Hematopoietic multipotent progenitor cell treated with erythropoietin and hydrocortisone succinate and interleukin-3 and kit ligand, for 17 days (in vitro differentiated cells): ENCODE measurements around the gene MIPOL1.

ENCODE experiments used
- DNase-seq: peaks from one replicate; pipeline ENCODE4 v3.0.0-alpha.2; 2015; ENCODE audit warnings: low spot score

The MIPOL1 gene

DNA sequence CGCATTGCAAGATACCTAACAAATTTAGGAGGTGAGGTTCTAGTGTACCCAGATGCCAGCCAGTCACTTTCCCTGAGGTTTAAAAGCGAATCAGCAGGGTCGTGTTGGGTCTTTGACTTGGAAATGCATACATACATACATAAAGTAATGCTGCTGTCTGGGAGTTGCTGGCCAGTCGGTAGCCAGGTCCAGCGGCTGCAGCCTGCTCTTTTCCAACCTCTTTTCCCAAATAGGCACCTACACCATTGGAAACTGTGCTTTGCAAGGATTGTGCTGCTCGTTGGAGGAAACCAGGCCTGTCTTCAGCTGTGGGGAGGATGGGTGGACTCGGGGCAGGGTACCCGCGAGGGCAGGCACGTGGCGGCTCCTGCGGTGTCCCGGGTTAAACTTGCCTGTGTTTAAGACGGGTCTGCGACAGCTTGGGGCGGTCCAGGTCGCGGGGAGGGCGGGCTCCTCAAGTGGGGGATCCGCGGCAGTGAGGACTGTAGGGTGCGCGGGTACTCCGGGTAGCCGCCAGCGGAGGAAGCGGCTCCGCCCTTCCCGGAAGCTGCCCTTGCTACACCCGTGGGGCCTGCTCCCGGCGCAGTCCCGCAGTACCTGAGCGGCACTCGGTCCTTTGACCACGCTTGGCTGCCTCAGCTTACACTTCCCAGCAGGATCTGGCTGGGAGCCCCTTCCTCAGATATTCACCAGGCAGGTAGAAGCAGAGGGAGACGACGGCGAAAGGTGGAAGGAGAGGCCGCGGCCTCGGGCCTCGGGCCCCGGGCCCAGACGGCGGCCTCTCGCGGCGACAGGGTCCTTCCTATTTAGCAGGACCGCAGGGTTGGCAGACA lies 400.4 kb downstream of the MIPOL1 start:
- DNase-seq: no peak

DNA sequence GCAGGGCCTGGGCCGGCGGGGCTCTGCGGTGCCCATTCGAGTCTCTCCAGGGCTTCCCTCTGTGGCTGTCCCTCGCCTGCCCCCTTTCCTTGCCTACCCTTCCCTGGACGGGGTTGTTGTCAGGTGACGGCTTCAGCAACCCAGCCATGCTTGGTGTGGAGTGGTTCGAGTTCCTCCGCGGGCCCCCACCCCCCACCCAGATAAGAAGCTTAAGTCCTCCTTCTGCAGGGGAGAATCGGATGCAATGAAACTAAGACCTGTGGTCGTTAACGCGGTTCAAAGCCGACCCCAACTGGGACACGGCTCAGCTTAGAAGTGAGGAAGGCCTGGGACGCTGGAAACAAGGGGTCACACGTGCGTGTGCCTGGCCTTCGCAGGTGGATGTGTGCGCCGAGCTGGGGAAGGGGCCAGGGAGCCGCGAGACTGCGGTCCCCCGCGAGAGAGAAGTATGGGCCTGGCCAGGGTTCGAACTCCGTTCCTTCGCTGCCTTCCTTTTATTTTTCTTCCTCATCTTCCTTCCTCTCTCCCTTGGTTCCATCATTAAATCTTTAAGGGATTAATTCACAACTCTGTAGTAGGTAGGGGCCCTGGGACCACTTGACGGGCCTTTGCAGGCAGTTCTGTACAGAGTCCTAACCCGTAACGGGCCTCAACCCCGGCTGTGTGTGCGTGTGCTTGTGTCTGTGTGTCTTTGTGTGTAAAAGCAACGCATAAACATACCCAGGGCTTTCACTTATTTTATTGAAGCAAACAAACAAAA lies 401.2 kb downstream of the MIPOL1 start:
- DNase-seq: no peak

DNA sequence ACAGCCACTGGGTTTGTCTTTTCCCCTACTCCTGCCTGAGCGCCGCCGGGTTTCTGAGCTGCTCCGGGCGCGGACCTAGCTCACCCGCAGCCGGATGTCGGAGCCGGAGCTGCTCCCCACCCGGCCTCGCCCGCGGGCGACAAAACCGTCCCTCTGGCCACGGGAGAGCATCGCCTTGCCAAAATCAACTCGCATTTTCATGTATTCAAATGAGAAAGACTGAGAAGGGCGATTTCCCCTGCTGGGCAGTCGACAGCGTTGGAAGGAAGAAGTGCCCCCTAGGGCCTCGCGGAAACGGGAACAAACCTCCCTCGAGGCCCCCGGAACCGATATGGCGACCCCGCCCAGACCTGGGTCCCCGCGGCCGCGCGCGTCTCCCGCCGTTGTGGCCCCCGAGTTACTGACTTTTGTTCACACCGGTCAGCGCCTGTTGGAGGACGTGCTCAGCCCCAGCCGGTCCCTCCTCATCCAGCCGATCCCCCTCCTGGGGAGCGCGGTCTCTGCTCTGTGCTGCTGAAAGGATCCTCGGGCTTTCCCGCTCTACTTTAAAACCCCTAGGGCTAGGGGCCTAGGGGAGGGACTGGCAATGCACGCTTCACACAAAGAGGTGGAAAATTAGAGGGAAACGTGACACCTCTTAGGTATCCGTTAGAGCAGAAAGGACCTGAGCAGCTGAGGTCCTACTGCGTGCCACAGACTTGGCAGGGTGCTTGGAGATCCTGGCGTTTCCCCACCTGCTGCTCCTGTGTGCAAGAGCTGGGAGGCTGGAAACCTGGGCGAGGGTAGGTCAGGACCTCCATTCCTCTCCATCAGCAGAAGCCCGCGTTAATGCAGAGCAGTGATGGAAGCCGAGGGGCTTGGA lies 402.0 kb downstream of the MIPOL1 start:
- no peak for DNase-seq

DNA sequence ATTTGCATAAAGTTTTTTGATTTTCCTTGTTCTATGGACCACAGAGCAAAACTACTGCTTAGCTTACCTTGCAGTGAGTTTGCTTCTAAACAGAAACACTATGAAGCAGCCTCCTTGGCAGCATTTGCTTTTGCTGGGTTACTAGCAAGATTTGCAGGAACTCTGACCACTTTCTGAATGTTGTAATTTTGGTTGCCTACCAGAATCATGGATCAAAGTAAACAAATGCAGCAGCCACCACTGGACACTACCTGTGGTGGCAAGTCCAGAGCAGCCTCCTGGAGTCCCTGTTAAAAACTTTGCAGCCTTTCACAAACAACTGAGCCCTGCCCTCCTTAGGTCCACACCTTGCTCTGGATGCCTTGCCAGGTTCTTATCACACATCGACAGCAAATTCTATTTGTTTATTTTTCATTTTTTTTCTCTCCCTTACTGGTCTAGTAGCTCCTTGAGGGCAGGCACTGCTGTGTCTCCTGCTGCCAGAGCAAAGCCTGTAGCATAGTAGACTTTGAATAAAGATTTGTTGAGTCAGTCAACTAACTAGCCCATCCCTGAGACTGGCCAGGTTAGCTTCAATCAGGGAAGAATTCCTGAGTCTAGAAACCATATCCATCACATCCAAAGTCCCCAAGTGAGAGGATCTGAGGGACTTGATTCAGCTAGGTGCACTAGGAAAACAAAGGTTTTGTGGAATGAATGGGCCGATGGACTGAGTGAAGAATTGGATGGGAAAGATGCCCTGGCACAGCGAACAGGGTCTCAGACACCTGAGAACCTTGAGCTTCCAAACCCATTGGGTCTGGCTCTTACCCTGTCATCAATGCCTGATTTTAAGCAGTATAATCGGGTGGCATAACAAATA lies 403.4 kb downstream of the MIPOL1 start:
- DNase-seq: no peak

DNA sequence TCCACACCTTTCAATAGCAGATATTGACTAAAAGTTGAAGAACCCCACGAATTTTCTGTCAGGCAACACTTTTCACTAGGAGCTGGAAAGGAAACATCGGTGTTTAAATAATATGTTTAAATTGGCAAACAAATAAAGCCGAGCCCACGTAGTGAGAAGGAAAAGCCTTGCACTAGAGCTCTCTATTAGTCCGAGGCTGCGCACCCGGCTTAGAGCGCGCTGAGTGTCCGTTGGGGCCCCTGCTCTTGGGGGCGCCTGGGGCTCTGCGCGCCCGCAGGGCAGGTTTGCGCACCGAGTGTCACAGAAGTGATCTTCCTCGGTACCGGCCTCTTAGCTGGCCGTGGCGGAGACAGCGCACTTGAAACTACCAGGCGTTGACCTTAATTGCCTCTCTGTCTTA lies 404.1 kb downstream of the MIPOL1 start:
- DNase-seq: no peak
